Transverse colon (tissue), 4 donors: ENCODE measurements around the gene LGALS9.

Experiments
- EP300 ChIP-seq: sonication (generic); formaldehyde crosslinking; IDR thresholded peaks from one replicate; pipeline ENCODE4 v1.6.1; 2017; ENCODE audit warnings: antibody characterized with exemption, low read depth
- POLR2A ChIP-seq: fragments of 450-650 bp; IDR thresholded peaks from one replicate; pipeline ENCODE4 v1.6.1; 2016; ENCODE audit warnings: antibody characterized with exemption, mild to moderate bottlenecking, moderate library complexity
- POLR2AphosphoS5 ChIP-seq, 3 donors: sonication (generic); formaldehyde crosslinking; IDR thresholded peaks; one replicate each; pipeline ENCODE4 v1.6.1; 2016; ENCODE audit warnings: antibody characterized with exemption in 3 of 3
- TF ChIP-seq, protein P1 (sequence below), 5 experiments: fragments of 200-600 bp in 3 of 5; fragments of 450-650 bp in 2 of 5; sonication (generic) in 3 of 5; IDR thresholded peaks; 1 replicate in 2 of 5; 2 replicates in 3 of 5; pipeline ENCODE4 v1.5.1; 2016 to 2017; ENCODE audit warnings: antibody characterized with exemption in 5 of 5, inconsistent platforms in 3 of 5, mild to moderate bottlenecking in 2 of 5, moderate library complexity in 1 of 5

DNA sequence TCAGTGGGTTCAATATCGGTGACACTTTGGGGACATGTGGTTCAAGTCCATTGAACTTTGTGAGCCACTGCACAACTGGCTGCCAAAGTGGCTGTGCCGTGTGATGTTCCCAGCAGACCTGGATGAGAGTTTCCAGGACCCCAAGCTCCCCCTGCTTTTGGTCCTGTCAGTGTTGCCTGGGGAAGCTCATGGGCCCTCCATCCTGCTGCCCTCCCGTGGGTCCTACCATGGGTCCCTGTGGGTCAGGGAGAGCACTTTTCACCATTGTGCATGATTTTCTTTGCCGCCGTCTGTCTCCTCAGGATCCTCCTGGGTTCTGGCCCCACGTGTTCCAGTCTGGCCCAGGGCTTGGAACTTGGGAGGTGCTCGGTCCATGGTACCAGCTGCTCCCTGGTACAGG lies 38.1 kb downstream of the LGALS9 start:
- no peak for TF ChIP-seq POLR2A
- TF ChIP-seq, protein P1, sequence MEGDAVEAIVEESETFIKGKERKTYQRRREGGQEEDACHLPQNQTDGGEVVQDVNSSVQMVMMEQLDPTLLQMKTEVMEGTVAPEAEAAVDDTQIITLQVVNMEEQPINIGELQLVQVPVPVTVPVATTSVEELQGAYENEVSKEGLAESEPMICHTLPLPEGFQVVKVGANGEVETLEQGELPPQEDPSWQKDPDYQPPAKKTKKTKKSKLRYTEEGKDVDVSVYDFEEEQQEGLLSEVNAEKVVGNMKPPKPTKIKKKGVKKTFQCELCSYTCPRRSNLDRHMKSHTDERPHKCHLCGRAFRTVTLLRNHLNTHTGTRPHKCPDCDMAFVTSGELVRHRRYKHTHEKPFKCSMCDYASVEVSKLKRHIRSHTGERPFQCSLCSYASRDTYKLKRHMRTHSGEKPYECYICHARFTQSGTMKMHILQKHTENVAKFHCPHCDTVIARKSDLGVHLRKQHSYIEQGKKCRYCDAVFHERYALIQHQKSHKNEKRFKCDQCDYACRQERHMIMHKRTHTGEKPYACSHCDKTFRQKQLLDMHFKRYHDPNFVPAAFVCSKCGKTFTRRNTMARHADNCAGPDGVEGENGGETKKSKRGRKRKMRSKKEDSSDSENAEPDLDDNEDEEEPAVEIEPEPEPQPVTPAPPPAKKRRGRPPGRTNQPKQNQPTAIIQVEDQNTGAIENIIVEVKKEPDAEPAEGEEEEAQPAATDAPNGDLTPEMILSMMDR (IDR thresholded peaks at IDR 0.05), result no peak
- no peak for TF ChIP-seq POLR2AphosphoS5 (IDR thresholded peaks at IDR 0.05)
- no peak for TF ChIP-seq EP300
